NCI-H1694 treated with DMSO at 0.1 percent for 48 hours (cell line): ENCODE data around the gene NUDT21.
"Not testable (repeated sequence)": the region's sequence is repeated elsewhere in the genome, so short reads cannot be mapped to it uniquely, and the experiment has no call there.

Experiments used
- DNase-seq: peaks from one replicate; lab custom pipeline; 2025; lab: John Stamatoyannopoulos, UW

Gene NUDT21

GRCh38 chr16:56419740-56420548 lies 31.2 kb downstream of the NUDT21 start:
- no peak for DNase-seq

DNA sequence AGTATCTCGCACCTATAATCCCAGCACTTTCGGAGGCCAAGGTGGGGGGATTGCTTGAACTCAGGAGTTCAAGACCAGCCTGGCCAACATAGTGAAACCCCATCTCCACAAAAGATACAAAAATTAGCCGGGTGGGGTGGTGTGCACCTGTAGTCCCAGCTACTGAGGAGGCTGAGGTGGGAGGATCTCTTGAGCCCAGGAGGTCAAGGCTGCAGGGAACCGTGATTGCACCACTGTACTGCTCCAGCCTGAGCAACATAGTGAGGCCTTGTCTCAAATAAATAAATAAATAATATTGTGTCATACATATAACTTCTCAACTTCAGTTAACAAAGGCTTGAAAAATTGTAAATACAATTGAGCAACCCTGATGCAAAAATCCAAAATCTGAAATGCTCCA lies 34.0 kb downstream of the NUDT21 start:
- DNase-seq, result no peak

DNA sequence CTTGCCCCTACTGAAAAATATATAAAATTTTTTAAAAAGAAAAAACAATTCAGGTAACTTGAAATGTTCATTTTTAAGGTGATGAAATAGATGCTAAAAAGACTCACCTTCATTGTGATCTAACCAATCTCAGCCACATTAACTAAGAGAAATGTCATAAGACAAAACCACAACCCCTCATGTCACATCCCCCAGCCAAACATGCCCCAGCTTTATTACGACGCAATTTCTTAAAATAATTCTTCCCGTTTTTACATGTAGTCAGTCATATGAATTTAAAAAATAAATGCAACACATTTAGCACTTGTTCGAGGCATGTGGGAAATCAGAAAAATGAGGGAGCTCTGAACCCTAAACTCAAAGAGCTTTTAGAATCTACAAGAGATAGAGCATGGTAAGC lies 35.3 kb downstream of the NUDT21 start:
- no peak for DNase-seq

DNA sequence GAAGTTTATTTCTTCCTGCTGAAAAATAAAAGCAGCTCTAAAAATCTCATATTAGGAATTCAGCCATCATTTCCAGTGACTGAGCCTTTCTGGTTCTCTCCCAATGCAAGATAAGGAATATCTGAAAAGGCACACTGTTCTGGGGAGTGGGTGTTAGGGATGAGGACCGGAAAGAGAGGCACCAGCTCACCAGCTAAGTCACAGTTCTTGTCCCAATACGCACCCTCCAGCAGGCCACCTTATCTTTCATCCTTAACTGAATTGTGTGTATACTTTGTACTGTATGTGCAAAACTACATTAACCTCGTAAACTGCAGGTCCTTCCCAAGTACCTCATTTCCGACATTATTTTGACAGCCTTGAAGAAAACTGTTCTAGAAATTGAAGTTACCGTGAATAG lies 36.8 kb downstream of the NUDT21 start:
- DNase-seq, result no peak

- no peak for DNase-seq
These were observed 37.8 kb downstream of the NUDT21 start for GRCh38 chr16:56413381-56413780.

GRCh38 chr16:56411624-56412023 lies 39.5 kb downstream of the NUDT21 start:
- no peak for DNase-seq

GRCh38 chr16:56411123-56411522 lies 40.0 kb downstream of the NUDT21 start:
- no peak for DNase-seq

- no peak for DNase-seq
These were observed 41.9 kb downstream of the NUDT21 start for GRCh38 chr16:56409195-56409594.

- no peak for DNase-seq
These were observed 42.6 kb downstream of the NUDT21 start for GRCh38 chr16:56408379-56409098.

- no peak for DNase-seq
These were observed 45.0 kb downstream of the NUDT21 start for GRCh38 chr16:56405977-56406672.

DNA sequence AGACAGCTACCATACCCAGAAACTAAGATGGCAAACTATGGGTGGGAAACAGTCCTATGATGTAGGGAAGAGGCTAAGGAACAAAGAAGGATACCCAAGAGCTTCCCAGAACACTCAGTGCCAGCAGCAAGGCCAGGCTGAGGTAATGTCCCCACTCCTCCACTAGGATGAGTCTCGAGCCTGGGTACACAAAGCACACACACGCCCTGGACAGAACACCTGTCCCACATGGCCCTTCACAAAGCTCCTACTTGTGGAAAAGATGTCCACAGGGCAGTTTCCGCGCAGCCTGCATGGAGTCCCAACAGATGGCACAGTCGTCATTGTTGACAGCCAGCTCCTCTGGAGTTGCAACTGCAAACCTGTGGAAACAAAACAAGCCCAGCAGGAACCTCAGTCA lies 49.6 kb downstream of the NUDT21 start:
- peak; percentile 64 for DNase-seq

GRCh38 chr16:56400458-56400857 lies 50.7 kb downstream of the NUDT21 start:
- DNase-seq, result no peak

DNA sequence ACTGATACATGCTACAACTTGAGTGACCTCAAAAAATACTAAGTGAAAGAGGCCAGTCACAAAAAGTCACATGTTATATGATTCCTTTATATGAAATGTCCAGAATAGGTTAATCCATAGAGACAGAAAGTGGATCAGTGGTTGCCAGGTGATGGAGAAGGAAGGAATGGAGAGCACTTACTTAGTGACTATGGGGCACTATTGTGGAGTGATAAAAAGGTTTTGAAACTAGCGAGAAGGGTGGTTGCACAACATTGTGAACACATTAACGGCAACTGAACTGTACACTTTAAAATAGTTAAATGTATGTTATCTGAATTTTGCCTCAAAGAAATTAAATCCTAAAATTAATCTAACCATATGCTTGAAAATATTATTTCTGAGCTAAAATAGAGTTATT lies 51.6 kb downstream of the NUDT21 start:
- no peak for DNase-seq

DNA sequence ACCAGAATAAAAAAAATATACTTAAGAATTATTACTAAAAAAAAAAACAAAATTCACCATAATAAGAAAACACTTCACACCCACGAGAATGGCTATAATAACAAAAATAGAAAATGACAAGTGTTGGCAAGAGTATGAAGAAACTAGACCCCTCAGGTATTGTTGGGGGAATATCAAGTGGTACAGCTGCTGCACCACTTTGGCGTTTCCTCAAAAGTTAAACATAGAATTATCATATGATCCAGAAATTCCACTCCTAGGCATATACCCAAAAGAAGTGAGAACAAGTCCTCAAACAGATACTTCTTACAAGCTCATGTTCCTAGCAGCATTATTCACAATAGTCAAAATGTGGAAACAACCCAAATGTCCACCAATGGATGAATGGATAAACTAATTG lies 52.1 kb downstream of the NUDT21 start:
- DNase-seq, result no peak

GRCh38 chr16:56396724-56397123 lies 54.4 kb downstream of the NUDT21 start:
- not testable (repeated sequence) for DNase-seq

- no peak for DNase-seq
These were observed 61.6 kb downstream of the NUDT21 start for GRCh38 chr16:56389554-56389953.

GRCh38 chr16:56388209-56388608 lies 62.9 kb downstream of the NUDT21 start:
- DNase-seq, result no peak

- DNase-seq, result no peak
These were observed 63.7 kb downstream of the NUDT21 start for GRCh38 chr16:56387396-56387795.

- no peak for DNase-seq
These were observed 66.9 kb downstream of the NUDT21 start for GRCh38 chr16:56384074-56384721.

- no peak for DNase-seq
These were observed 68.2 kb downstream of the NUDT21 start for GRCh38 chr16:56382901-56383355.

DNA sequence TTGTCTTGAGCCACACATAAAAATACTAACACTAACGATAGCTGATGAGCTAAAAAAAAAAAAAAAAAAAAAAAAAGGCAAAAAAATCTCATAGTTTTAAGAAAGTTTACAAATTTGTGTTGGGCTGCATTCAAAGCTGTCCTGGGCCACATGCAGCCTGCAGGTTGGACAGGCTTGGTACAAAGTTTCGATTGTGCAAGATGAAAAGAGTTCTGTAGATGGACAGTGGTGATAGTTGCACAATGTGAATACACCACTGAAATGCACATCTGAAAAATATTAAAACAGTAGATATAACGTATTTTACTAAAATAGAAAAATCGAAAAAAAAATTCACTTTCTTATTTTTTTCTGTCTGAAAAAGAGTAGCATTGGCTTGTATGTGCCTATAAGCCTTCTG lies 68.7 kb downstream of the NUDT21 start:
- DNase-seq, result no peak

- not testable (repeated sequence) for DNase-seq
These were observed 70.2 kb downstream of the NUDT21 start for GRCh38 chr16:56380778-56381485.
